Measurements from ENCODE around the gene TLX3.

GRCh38 chr5:171318026-171318425 lies 9.0 kb downstream of the TLX3 start:
- TF ChIP-seq CTCF (IDR thresholded peaks at IDR 0.05; ENCODE audit: low read depth, low read length): no peak
- TF ChIP-seq POLR2A (IDR thresholded peaks at IDR 0.05; ENCODE audit: extremely low read depth, insufficient read length): no peak
- no peak for TF ChIP-seq MAX (IDR thresholded peaks at IDR 0.05; ENCODE audit: low read depth, low read length)
- no peak for TF ChIP-seq MYC (IDR thresholded peaks at IDR 0.05; ENCODE audit: low read depth, low read length)
